Gastrocnemius medialis (tissue), 4 donors: Measurements from ENCODE around the gene JUP. TPM values are rescaled to one million over a fixed set of nuclear protein-coding genes. Genes with fewer than 3 reads are reported as not detected.
A peak's percentile ranks its signal among the peaks of the same experiment; 100 is the strongest.

Experiments
- ATAC-seq, 2 donors: fragments of 150-250 bp; one replicate each; pipeline ENCODE4 v1.9.1; 2016
- DNase-seq, 2 donors: peaks; one replicate each; pipeline ENCODE4 v3.0.0-alpha.2; 2019
- H3K27ac ChIP-seq, 4 donors: fragments of 200-600 bp; sonication (generic); 1 replicate in 1 of 4; 2 replicates in 3 of 4; pipeline ENCODE4 v1.5.1; 2016 to 2018; ENCODE audit warnings: mild to moderate bottlenecking in 2 of 4, moderate library complexity in 1 of 4
- H3K27me3 ChIP-seq, 3 donors: fragments of 200-600 bp; sonication (generic) in 2 of 3; 1 replicate in 1 of 3; 2 replicates in 2 of 3; pipeline versions ENCODE4 v1.5.1 to v1.6.0; 2016 to 2019; ENCODE audit warnings: mild to moderate bottlenecking in 1 of 3, moderate library complexity in 1 of 3
- H3K36me3 ChIP-seq, 2 donors: fragments of 200-600 bp; sonication (generic) in 1 of 2; one replicate each; pipeline ENCODE4 v1.5.1; 2017 to 2018
- H3K4me1 ChIP-seq, 2 donors: fragments of 200-600 bp; sonication (generic) in 1 of 2; one replicate each; pipeline ENCODE4 v1.5.1; 2016 to 2017; ENCODE audit warnings: mild to moderate bottlenecking in 2 of 2
- H3K4me3 ChIP-seq, 4 donors: fragments of 200-600 bp; sonication (generic) in 3 of 4; 1 replicate in 1 of 4; 2 replicates in 3 of 4; pipeline ENCODE4 v1.5.1; 2016 to 2019; ENCODE audit warnings: mild to moderate bottlenecking in 2 of 4
- H3K9me3 ChIP-seq, 3 donors: fragments of 200-600 bp; sonication (generic) in 2 of 3; 1 replicate in 1 of 3; 2 replicates in 2 of 3; pipeline ENCODE4 v1.5.1; 2016 to 2019
- POLR2A ChIP-seq, 2 donors: fragments of 450-650 bp; IDR thresholded peaks; one replicate each; pipeline ENCODE4 v1.6.1; 2017; ENCODE audit warnings: antibody characterized with exemption in 2 of 2, mild to moderate bottlenecking in 2 of 2, moderate library complexity in 2 of 2
- in situ Hi-C, 4 donors: fragments of 200-750 bp; cut with MboI; loops; one replicate each; pipeline versions ENCODE4 v1.15.0 to v1.8.0; 2017; ENCODE audit warnings: low sequenced_read_pairs in 4 of 4
- intact Hi-C: fragments of 100-400 bp; cut with DNase I; formaldehyde crosslinking; loops from one replicate; pipeline ENCODE4 v1.15.1; 2023; ENCODE audit warnings: low total_unique reads
- total RNA-seq, 4 donors: library from RNA; depleted of rRNA; stranded (reverse); fragments of >200 nt; gene quantifications; one replicate each; pipeline versions ENCODE4 v1.1.0 to v1.2.3, GENCODE V29; 2016
- TF ChIP-seq, protein P1 (sequence below), 5 experiments: fragments of 450-650 bp in 3 of 5; fragments of 200-600 bp in 2 of 5; sonication (generic) in 2 of 5; IDR thresholded peaks in 4 of 5; conservative IDR thresholded peaks in 1 of 5; 1 replicate in 4 of 5; 2 replicates in 1 of 5; pipeline ENCODE4 v1.5.1; 2016 to 2019; ENCODE audit warnings: antibody characterized with exemption in 5 of 5, mild to moderate bottlenecking in 3 of 5, moderate library complexity in 3 of 5

Gene JUP
- total RNA-seq, 4 donors from 2014 or later, result 88.8 to 135 (median 113) TPM

DNA sequence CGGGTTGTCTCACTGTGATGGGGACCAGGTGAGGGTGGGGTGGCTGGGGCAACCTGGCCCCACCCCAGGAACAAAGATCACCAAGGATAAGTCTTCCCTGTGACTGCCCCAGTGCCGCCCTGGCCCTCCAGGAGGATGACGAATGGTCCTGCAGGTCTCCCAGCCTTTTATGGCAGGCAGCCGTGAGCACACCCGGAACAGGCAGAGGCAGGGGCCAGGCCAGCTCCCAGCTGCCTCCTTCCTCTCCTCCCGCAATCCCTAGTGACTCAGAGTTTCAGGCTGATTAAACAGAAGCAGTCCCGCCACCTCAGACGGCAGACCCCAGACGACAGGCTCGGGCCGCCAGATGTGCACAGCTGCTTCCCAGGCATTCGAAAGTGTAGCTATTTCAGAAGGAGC is 13.3 kb downstream of the JUP start:
- H3K36me3 ChIP-seq, result peaks cover 0 to 35% of the 10 kb centered on the region in 2 donors
- ATAC-seq (peak; percentile 19 to 46), DNase-seq (peak; percentile 62 to 65)
- intact Hi-C loops (no loop called here), in situ Hi-C loops (no loop called here)
- H3K27me3 ChIP-seq, result no peaks in the 10 kb centered on the region
- H3K27ac ChIP-seq, result peak overlapping the region; percentile 36 to 94 (median 58)
- H3K4me3 ChIP-seq, result no peak overlapping the region
- no peak for TF ChIP-seq POLR2A (IDR thresholded peaks at IDR 0.05)
- TF ChIP-seq, protein P1, sequence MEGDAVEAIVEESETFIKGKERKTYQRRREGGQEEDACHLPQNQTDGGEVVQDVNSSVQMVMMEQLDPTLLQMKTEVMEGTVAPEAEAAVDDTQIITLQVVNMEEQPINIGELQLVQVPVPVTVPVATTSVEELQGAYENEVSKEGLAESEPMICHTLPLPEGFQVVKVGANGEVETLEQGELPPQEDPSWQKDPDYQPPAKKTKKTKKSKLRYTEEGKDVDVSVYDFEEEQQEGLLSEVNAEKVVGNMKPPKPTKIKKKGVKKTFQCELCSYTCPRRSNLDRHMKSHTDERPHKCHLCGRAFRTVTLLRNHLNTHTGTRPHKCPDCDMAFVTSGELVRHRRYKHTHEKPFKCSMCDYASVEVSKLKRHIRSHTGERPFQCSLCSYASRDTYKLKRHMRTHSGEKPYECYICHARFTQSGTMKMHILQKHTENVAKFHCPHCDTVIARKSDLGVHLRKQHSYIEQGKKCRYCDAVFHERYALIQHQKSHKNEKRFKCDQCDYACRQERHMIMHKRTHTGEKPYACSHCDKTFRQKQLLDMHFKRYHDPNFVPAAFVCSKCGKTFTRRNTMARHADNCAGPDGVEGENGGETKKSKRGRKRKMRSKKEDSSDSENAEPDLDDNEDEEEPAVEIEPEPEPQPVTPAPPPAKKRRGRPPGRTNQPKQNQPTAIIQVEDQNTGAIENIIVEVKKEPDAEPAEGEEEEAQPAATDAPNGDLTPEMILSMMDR (IDR thresholded peaks at IDR 0.05 in 4 of 5, conservative IDR thresholded peaks at IDR 0.05 in 1 of 5), result no peak
- peaks cover 59 to 61% of the 10 kb centered on the region in 2 donors for H3K4me1 ChIP-seq
- no peaks in the 10 kb centered on the region for H3K9me3 ChIP-seq

DNA sequence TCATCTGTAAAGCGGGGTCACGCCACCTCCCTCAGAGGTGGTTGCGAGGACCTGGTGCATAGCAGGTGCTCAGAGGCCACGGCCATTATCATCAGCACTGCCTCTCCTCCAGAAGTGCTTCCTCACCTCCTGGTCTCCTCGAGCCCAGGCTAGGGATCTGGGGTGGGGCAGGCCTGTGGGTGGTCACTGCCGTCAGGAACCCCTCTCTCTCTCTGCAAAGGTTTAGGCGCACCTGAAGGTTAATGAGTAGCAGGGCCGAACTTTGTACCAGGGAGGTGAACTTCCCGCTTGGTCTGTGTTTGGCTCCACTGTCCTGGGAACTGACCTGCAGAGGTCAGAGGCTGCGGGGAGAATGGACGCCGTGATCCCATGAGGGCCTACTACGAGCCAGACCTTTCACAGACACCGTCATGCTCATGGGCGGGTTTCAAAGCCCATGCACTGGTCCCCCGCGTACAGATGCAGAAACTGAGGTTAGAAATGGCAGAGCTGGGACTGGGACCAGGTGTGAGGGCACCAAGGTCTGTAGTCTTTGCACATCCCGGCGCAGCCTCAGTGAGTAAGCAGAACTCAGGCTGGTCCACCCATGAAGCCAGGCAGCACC is 13.8 kb downstream of the JUP start:
- in situ Hi-C loops (no loop called here), intact Hi-C loops (no loop called here)
- Histone ChIP-seq H3K4me1 (peaks cover 54 to 56% of the 10 kb centered on the region in 2 donors), H3K9me3 (no peaks in the 10 kb centered on the region), H3K4me3 (no peak overlapping the region), H3K36me3 (peaks cover 0 to 40% of the 10 kb centered on the region in 2 donors), H3K27ac (peak overlapping the region; percentile 36 to 94 (median 58)), H3K27me3 (no peaks in the 10 kb centered on the region)
- ATAC-seq, result no peak
- DNase-seq, result no peak
- no peak for TF ChIP-seq POLR2A (IDR thresholded peaks at IDR 0.05)
- TF ChIP-seq, protein P1 (IDR thresholded peaks at IDR 0.05 in 4 of 5, conservative IDR thresholded peaks at IDR 0.05 in 1 of 5), result no peak

DNA sequence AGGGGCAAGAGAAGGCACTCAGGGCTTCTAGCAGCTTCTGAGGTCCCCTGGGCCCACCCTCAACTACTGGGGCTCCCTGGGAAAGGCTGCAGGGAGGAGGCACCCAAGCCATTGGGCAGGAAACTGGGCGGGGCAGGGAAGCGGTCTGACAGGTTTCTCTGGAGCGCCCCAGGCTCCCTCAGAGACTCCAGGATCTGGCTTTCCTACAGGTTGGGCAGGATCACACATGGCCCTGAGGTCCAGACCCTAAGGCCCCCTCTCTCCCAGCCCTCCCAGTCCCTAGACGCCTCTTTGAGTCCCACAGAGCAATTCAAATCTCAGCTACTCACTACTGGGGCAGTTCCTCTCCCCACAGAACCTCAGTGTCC is 14.3 kb downstream of the JUP start:
- DNase-seq (no peak), ATAC-seq (no peak)
- Histone ChIP-seq H3K27ac (peak overlapping the region in 3 of 4 donors; percentile 36 to 94 (median 49)), H3K4me3 (no peak overlapping the region), H3K4me1 (peaks cover 49 to 52% of the 10 kb centered on the region in 2 donors), H3K36me3 (peaks cover 0 to 44% of the 10 kb centered on the region in 2 donors), H3K27me3 (no peaks in the 10 kb centered on the region), H3K9me3 (no peaks in the 10 kb centered on the region)
- intact Hi-C loops, result no loop called here
- no peak for TF ChIP-seq POLR2A (IDR thresholded peaks at IDR 0.05)
- TF ChIP-seq, protein P1 (IDR thresholded peaks at IDR 0.05 in 4 of 5, conservative IDR thresholded peaks at IDR 0.05 in 1 of 5), result no peak
- in situ Hi-C loops, result no loop called here

DNA sequence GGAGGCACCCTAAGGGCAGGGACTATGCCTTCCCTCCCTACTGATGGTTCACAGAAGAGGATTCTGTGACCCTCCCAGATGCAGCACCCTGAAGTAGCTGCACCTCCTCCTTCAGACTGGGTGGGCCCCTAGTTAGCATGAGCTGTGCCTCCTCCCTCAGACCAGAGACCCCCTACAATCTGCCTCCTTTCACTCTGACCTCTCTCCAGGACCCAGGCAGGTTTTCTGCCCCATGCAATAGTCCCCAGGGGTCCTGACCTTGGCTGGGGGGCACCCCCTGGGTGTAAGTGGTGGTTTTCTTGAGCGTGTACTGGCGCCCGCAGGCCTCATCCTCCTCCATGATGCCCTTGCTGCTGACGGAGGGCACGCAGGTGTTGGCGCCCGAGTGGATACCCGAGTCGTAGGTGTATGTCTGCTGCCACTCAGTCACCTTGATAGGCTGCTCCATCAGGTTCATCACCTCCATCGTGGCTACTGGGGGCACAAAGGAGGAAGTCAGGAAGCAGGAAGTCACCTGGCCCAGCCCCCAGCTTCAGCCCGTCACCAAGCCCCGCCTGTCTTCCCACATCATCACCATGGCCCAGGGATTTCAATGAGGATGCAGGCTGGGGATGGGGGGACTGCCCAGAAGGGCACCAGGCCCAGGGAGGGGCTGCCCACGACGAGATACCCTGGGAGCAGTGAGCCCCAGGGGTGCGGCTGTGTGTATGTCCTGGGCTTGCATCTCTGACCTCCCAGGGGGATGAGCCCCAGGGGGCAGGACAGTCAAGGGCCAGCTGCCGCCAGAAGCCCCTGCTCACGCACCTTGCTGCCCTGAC is 14.9 kb downstream of the JUP start:
- H3K4me3 ChIP-seq, result no peak overlapping the region
- no peak for DNase-seq
- no peaks in the 10 kb centered on the region for H3K27me3 ChIP-seq
- peak overlapping the region in 1 of 4 donors; percentile 94 for H3K27ac ChIP-seq
- H3K4me1 ChIP-seq, result peaks cover 43 to 46% of the 10 kb centered on the region in 2 donors
- no peaks in the 10 kb centered on the region for H3K9me3 ChIP-seq
- ATAC-seq, result no peak
- no peak for TF ChIP-seq POLR2A (IDR thresholded peaks at IDR 0.05)
- TF ChIP-seq, protein P1 (IDR thresholded peaks at IDR 0.05 in 4 of 5, conservative IDR thresholded peaks at IDR 0.05 in 1 of 5), result no peak
- intact Hi-C loops, result no loop called here
- in situ Hi-C loops, result no loop called here
- peaks cover 0 to 51% of the 10 kb centered on the region in 2 donors for H3K36me3 ChIP-seq
